Right cardiac atrium (tissue), 5 donors: ENCODE measurements around the gene ADAMTS19. TPM values are rescaled to one million over a fixed set of nuclear protein-coding genes. Genes with fewer than 3 reads are reported as not detected.
"Not testable (repeated sequence)": the region's sequence is repeated elsewhere in the genome, so short reads cannot be mapped to it uniquely, and the experiment has no call there.

Source experiments
- ATAC-seq, 2 donors: fragments of 200-7000 bp; cut with Tn5 transposase; one replicate each; pipeline versions ENCODE4 v1.8.0 to v1.9.1; 2020; ENCODE audit warnings: moderate library complexity in 2 of 2, mild to moderate bottlenecking in 1 of 2
- DNase-seq, 3 donors: peaks; one replicate each; pipeline ENCODE4 v3.0.0-alpha.2; 2020
- H3K27ac ChIP-seq: one replicate; pipeline ENCODE4 v1.5.1; 2013; ENCODE audit warnings: mild to moderate bottlenecking, low read length, control low read depth, moderate library complexity
- H3K27me3 ChIP-seq: one replicate; pipeline ENCODE4 v1.6.1; 2013; ENCODE audit not compliant: control insufficient read depth, insufficient read depth
- H3K4me1 ChIP-seq: one replicate; pipeline ENCODE4 v1.6.1; 2013; ENCODE audit warnings: low read length; ENCODE audit not compliant: control insufficient read depth, insufficient read depth
- H3K4me3 ChIP-seq: one replicate; pipeline ENCODE4 v1.5.1; 2013; ENCODE audit warnings: low read length, control low read depth
- H3K9me3 ChIP-seq: one replicate; pipeline ENCODE4 v1.6.1; 2013; ENCODE audit warnings: low read length; ENCODE audit not compliant: control insufficient read depth
- WGBS: extraction: QIAGEN DNeasy Blood & Tissue Kit; methylation state at CpG from one replicate; pipeline ENCODE4 v1.1.7; 2013; 5-methylcytosine and 5-hydroxymethylcytosine counted together
- intact Hi-C, 4 donors: fragments of 100-400 bp; cut with DNase I; formaldehyde crosslinking; loops; one replicate each; pipeline versions ENCODE4 v1.11.0 to v1.14.0; 2022 to 2023
- polyA plus RNA-seq: library from polyadenylated mRNA; stranded (reverse); fragments of 200-250 nt; gene quantifications from one replicate; pipeline ENCODE4 v1.2.3, GENCODE V29; 2013
- total RNA-seq, 4 donors: library from RNA; stranded (reverse); fragmentation: NEBNext Ultra II Directional; extraction: Animal tissue kit (Norgen Biotek cat#: 25700); gene quantifications; one replicate each; pipeline ENCODE4 v1.2.1, GENCODE V29; 2021
- donor health status: healthy with polysubstance abuse.
- donor health status: DM: no; HTN: yes; CAD: no.
- donor health status: DM: no; HTN: no; CAD: no.
- donor health status: DM: no; HTN: yes; CAD: no; lungs with severe emphysema.
- donor health status: DM: yes; HTN: yes; CAD: no.

ADAMTS19 gene
- total and polyA plus RNA-seq, 5 donors = 0.25 to 2.1 (median 1.5) TPM

- DNase-seq (no peak), ATAC-seq (no peak)
- Histone ChIP-seq H3K27me3 (no peaks in the 10 kb centered on the region), H3K27ac (no peak overlapping the region), H3K4me1 (no peaks in the 10 kb centered on the region), H3K9me3 (no peaks in the 10 kb centered on the region), H3K4me3 (no peak overlapping the region)
- intact Hi-C loops = no loop called here
- WGBS = 77% methylated on average over 2 of the region's 2 CpGs
These were observed 49.4 kb downstream of the ADAMTS19 start for GRCh38 chr5:129509363-129509975.

GRCh38 chr5:129511291-129511690, 51.2 kb downstream of the ADAMTS19 start:
- no peaks in the 10 kb centered on the region for H3K27me3 ChIP-seq
- no peaks in the 10 kb centered on the region for H3K9me3 ChIP-seq
- H3K4me1 ChIP-seq = no peaks in the 10 kb centered on the region
- no peak overlapping the region for H3K4me3 ChIP-seq
- DNase-seq (no peak), ATAC-seq (no peak)
- H3K27ac ChIP-seq = no peak overlapping the region
- intact Hi-C loops = no loop called here

GRCh38 chr5:129541051-129541450, 81.0 kb downstream of the ADAMTS19 start:
- DNase-seq (no peak), ATAC-seq (no peak)
- Histone ChIP-seq H3K4me3 (no peak overlapping the region), H3K27me3 (no peaks in the 10 kb centered on the region), H3K4me1 (no peaks in the 10 kb centered on the region), H3K9me3 (no peaks in the 10 kb centered on the region), H3K27ac (no peak overlapping the region)
- intact Hi-C loops = no loop called here
- 80% methylated on average over 3 of the region's 3 CpGs for WGBS

- H3K4me1 ChIP-seq = no peaks in the 10 kb centered on the region
- DNase-seq (no peak), ATAC-seq (no peak)
- no peak overlapping the region for H3K4me3 ChIP-seq
- H3K9me3 ChIP-seq = no peaks in the 10 kb centered on the region
- WGBS = 77% methylated on average over 4 of the region's 4 CpGs
- no peaks in the 10 kb centered on the region for H3K27me3 ChIP-seq
- H3K27ac ChIP-seq = no peak overlapping the region
- intact Hi-C loops = no loop called here
These were observed 81.7 kb downstream of the ADAMTS19 start for GRCh38 chr5:129541648-129542251.

GRCh38 chr5:129547137-129547536, 87.0 kb downstream of the ADAMTS19 start:
- H3K4me1 ChIP-seq = no peaks in the 10 kb centered on the region
- DNase-seq (no peak), ATAC-seq (no peak)
- H3K9me3 ChIP-seq = no peaks in the 10 kb centered on the region
- no peaks in the 10 kb centered on the region for H3K27me3 ChIP-seq
- no peak overlapping the region for H3K27ac ChIP-seq
- H3K4me3 ChIP-seq = no peak overlapping the region
- intact Hi-C loops = no loop called here
- 82% methylated on average over 1 of the region's 1 CpG for WGBS

- ATAC-seq (no peak), DNase-seq (no peak)
- Histone ChIP-seq H3K27ac (no peak overlapping the region), H3K4me3 (no peak overlapping the region), H3K4me1 (no peaks in the 10 kb centered on the region), H3K27me3 (no peaks in the 10 kb centered on the region), H3K9me3 (no peaks in the 10 kb centered on the region)
- intact Hi-C loops = no loop called here
- WGBS = 90% methylated on average over 2 of the region's 2 CpGs
These were observed 94.2 kb downstream of the ADAMTS19 start for GRCh38 chr5:129554134-129554904.

GRCh38 chr5:129563585-129563984, 103.5 kb downstream of the ADAMTS19 start:
- H3K9me3 ChIP-seq = no peaks in the 10 kb centered on the region
- no peak overlapping the region for H3K27ac ChIP-seq
- no peaks in the 10 kb centered on the region for H3K27me3 ChIP-seq
- ATAC-seq (no peak), DNase-seq (no peak)
- H3K4me3 ChIP-seq = no peak overlapping the region
- WGBS = 95% methylated on average over 3 of the region's 3 CpGs
- H3K4me1 ChIP-seq = no peaks in the 10 kb centered on the region
- intact Hi-C loops = no loop called here

- no peaks in the 10 kb centered on the region for H3K9me3 ChIP-seq
- 82% methylated on average over 1 of the region's 1 CpG for WGBS
- DNase-seq (no peak), ATAC-seq (no peak)
- H3K27ac ChIP-seq = no peak overlapping the region
- no peaks in the 10 kb centered on the region for H3K4me1 ChIP-seq
- no peak overlapping the region for H3K4me3 ChIP-seq
- intact Hi-C loops = no loop called here
- H3K27me3 ChIP-seq = no peaks in the 10 kb centered on the region
These were observed 109.2 kb downstream of the ADAMTS19 start for GRCh38 chr5:129569295-129569694.

- Histone ChIP-seq H3K4me3 (no peak overlapping the region), H3K9me3 (no peaks in the 10 kb centered on the region), H3K4me1 (no peaks in the 10 kb centered on the region), H3K27me3 (no peaks in the 10 kb centered on the region), H3K27ac (no peak overlapping the region)
- 78% methylated on average over 2 of the region's 2 CpGs for WGBS
- intact Hi-C loops = no loop called here
- ATAC-seq (no peak), DNase-seq (no peak)
These were observed 112.0 kb downstream of the ADAMTS19 start for GRCh38 chr5:129572060-129572459.

- H3K9me3 ChIP-seq, intact Hi-C loops, H3K4me1 ChIP-seq, H3K27ac ChIP-seq, DNase-seq, ATAC-seq, H3K4me3 ChIP-seq, H3K27me3 ChIP-seq: not testable (repeated sequence)
- 44% methylated on average over 4 of the region's 4 CpGs for WGBS
These were observed 124.4 kb downstream of the ADAMTS19 start for GRCh38 chr5:129584496-129584895.

- Histone ChIP-seq H3K4me1 (no peaks in the 10 kb centered on the region), H3K27me3 (no peaks in the 10 kb centered on the region), H3K4me3 (no peak overlapping the region), H3K27ac (no peak overlapping the region), H3K9me3 (no peaks in the 10 kb centered on the region)
- DNase-seq (no peak), ATAC-seq (no peak)
- 67% methylated on average over 3 of the region's 3 CpGs for WGBS
- intact Hi-C loops = no loop called here
These were observed 131.5 kb downstream of the ADAMTS19 start for GRCh38 chr5:129591508-129592160.
